PC-9 (cell line): ENCODE results near the gene RPL23. TPM values are rescaled to one million over a fixed set of nuclear protein-coding genes. Genes with fewer than 3 reads are reported as not detected.

ENCODE experiments used
- BruUV-seq: library from RNA; stranded (reverse); fragments of 400-500 nt; replicated peaks from 2 replicates; lab custom pipeline; 2021; lab: Mats Ljungman, UMichigan
- CTCF ChIA-PET: fragments of 300-600 bp; sonication (Branson Sonifier 250); formaldehyde crosslinking; loops from one replicate; lab custom pipeline; 2022; ENCODE audit warnings: antibody characterized with exemption; lab: Charles Lee
- POLR2A ChIA-PET: fragments of 300-600 bp; sonication (Branson Sonifier 250); formaldehyde crosslinking; loops from one replicate; lab custom pipeline; 2022; ENCODE audit warnings: antibody characterized with exemption; ENCODE audit not compliant: unreplicated experiment; lab: Charles Lee
- DNase-seq, 2 experiments: peaks; one replicate each; pipeline versions ENCODE4 v3.0.0 to v3.0.0-alpha.2; 2015 to 2022; ENCODE audit warnings: mixed read lengths in 1 of 2
- H2AFZ ChIP-seq: fragments of 200-600 bp; sonication (generic); 2 replicates; pipeline ENCODE4 v1.8.1; 2017; ENCODE audit warnings: antibody characterized with exemption
- H3F3A ChIP-seq: fragments of 200-600 bp; sonication (generic); 2 replicates; pipeline ENCODE4 v1.8.1; 2017; ENCODE audit warnings: antibody characterized with exemption, mild to moderate bottlenecking, low read depth; ENCODE audit not compliant: insufficient read depth
- H3K27ac ChIP-seq: fragments of 200-600 bp; sonication (generic); 2 replicates; pipeline ENCODE4 v1.6.1; 2016; ENCODE audit warnings: mixed run types
- H3K27me3 ChIP-seq: fragments of 200-600 bp; sonication (generic); 2 replicates; pipeline ENCODE4 v1.6.1; 2016; ENCODE audit warnings: low read depth, mixed run types; ENCODE audit not compliant: insufficient read depth
- H3K36me3 ChIP-seq: fragments of 200-600 bp; sonication (generic); 2 replicates; pipeline ENCODE4 v1.6.1; 2016; ENCODE audit warnings: low read depth, mixed run types
- H3K4me1 ChIP-seq: fragments of 200-600 bp; sonication (generic); replicated peaks from 2 replicates; pipeline ENCODE4 v1.6.1; 2016; ENCODE audit warnings: mixed run types; ENCODE audit not compliant: insufficient read depth
- H3K4me2 ChIP-seq: fragments of 200-600 bp; sonication (generic); 2 replicates; pipeline ENCODE4 v1.6.1; 2017; ENCODE audit warnings: mixed run types
- H3K4me3 ChIP-seq: fragments of 200-600 bp; sonication (generic); 2 replicates; pipeline ENCODE4 v1.6.1; 2016; ENCODE audit warnings: mixed run types
- H3K79me2 ChIP-seq: fragments of 200-600 bp; sonication (generic); 2 replicates; pipeline ENCODE4 v1.6.1; 2017; ENCODE audit warnings: low read depth, mixed run types
- H3K9me2 ChIP-seq: fragments of 200-600 bp; sonication (generic); 2 replicates; pipeline ENCODE4 v1.8.1; 2017; ENCODE audit warnings: mild to moderate bottlenecking; ENCODE audit not compliant: insufficient read depth
- H3K9me3 ChIP-seq: fragments of 200-600 bp; sonication (generic); 2 replicates; pipeline ENCODE4 v1.8.1; 2016; ENCODE audit warnings: low read depth; ENCODE audit not compliant: insufficient read depth
- H4K20me1 ChIP-seq: fragments of 200-600 bp; sonication (generic); 2 replicates; pipeline ENCODE4 v1.8.1; 2017; ENCODE audit not compliant: insufficient read depth
- EZH2 ChIP-seq: fragments of 200-600 bp; sonication (generic); IDR thresholded peaks from 2 replicates; pipeline ENCODE4 v1.8.0; 2017; ENCODE audit warnings: antibody characterized with exemption, low read depth
- intact Hi-C: fragments of 100-400 bp; cut with micrococcal nuclease; formaldehyde crosslinking; loops from one replicate; pipeline ENCODE4 v1.10.0; 2022; ENCODE audit not compliant: unreplicated experiment
- total RNA-seq: library from RNA; stranded (reverse); gene quantifications from 2 replicates; pipeline ENCODE4 v1.2.3, GENCODE V29; 2021
- TF ChIP-seq, protein P1 (sequence below): fragments of 200-600 bp; sonication (generic); conservative IDR thresholded peaks from 2 replicates; pipeline ENCODE4 v1.6.1; 2017; ENCODE audit warnings: mixed run types, antibody characterized with exemption, mild to moderate bottlenecking, moderate library complexity

The RPL23 gene
- total RNA-seq, 1 experiment from 2014 or later, result 1,146 TPM

DNA sequence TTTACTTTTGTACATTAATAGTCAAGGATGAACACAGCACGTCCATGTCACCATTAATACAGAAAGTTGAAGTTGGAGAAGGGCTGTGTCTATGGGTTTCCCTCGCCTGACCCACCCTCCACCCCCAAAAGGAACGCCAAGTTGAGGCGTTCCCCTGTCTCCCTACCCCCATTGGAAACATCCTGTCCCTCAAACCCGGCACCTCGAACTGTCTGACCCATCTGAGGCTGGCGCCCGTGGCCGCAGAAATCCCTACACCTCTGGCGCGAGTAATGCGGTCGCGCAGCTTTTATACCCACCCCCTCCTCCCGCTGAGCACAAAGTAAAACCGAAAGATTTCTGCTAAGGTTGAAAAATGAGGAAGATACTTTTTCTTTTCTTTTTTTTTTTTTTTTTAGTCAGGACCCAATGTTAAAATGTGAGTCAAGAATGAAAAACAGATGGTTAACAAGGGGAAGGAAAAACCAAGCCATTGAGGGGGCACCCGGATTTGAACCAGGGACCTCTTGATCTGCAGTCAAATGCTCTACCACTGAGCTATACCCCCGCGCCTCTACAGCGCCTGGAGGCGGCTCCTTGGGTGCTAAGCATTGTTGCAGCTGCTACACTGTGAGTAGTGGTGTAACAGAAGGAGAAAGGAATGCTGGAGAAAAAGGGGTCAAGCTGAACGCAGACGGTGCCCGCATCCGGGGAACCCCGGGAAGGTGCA is 15.4 kb upstream of the RPL23 start:
- Histone ChIP-seq H4K20me1 (peaks cover 21% of the 10 kb centered on the region), H3K4me1 (peaks cover 39% of the 10 kb centered on the region), H3K9me3 (no peaks in the 10 kb centered on the region), H3K4me3 (peak overlapping the region; percentile 97), H3K27me3 (no peaks in the 10 kb centered on the region), H3K9me2 (no peaks in the 10 kb centered on the region), H3K4me2 (peak overlapping the region; percentile 80), H3K27ac (peak overlapping the region; percentile 35), H3K79me2 (peaks cover 39% of the 10 kb centered on the region), H3K36me3 (0 out of 2 replicates have a peak, but pooled peaks cover 4% of the 10 kb centered on the region), H3F3A (peaks cover 58% of the 10 kb centered on the region), H2AFZ (peak overlapping the region; percentile 91)
- ChIA-PET CTCF (interaction anchor here (0.5 kb wide), 1 partner anchor 24 kb away, joined by 5 read pairs; no protein-coding TSS in a partner anchor), POLR2A (interaction anchor here (0.6 to 0.9 kb wide), 4 partner anchors 15 to 98 kb away, joined by 3 to 37 read pairs (median 25); partner anchors contain the start of gene FBXO47)
- peak; percentile 83 to 85 for DNase-seq
- BruUV-seq, result no TSS peak
- intact Hi-C loops, result loop anchor here (1.0 to 10.0 kb wide), 4 partner anchors 64 to 417 kb away; partner anchors contain the start of gene PCGF2
- TF ChIP-seq, protein P1, sequence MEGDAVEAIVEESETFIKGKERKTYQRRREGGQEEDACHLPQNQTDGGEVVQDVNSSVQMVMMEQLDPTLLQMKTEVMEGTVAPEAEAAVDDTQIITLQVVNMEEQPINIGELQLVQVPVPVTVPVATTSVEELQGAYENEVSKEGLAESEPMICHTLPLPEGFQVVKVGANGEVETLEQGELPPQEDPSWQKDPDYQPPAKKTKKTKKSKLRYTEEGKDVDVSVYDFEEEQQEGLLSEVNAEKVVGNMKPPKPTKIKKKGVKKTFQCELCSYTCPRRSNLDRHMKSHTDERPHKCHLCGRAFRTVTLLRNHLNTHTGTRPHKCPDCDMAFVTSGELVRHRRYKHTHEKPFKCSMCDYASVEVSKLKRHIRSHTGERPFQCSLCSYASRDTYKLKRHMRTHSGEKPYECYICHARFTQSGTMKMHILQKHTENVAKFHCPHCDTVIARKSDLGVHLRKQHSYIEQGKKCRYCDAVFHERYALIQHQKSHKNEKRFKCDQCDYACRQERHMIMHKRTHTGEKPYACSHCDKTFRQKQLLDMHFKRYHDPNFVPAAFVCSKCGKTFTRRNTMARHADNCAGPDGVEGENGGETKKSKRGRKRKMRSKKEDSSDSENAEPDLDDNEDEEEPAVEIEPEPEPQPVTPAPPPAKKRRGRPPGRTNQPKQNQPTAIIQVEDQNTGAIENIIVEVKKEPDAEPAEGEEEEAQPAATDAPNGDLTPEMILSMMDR, result no peak
- no peak for TF ChIP-seq EZH2

- peak overlapping the region; percentile 80 for H3K4me2 ChIP-seq
- BruUV-seq, result TSS peak; percentile 36
- peaks cover 14% of the 10 kb centered on the region; the same call in 1 of the 2 replicates for H4K20me1 ChIP-seq
- ChIA-PET CTCF (no interaction called here), POLR2A (interaction anchor here (0.6 to 0.7 kb wide), 4 partner anchors 14 to 106 kb away, joined by 3 to 21 read pairs (median 4); partner anchors contain the start of genes FBXO47 and RPL23)
- peak overlapping the region; percentile 97 for H3K4me3 ChIP-seq
- peaks cover 58% of the 10 kb centered on the region for H3F3A ChIP-seq
- intact Hi-C loops, result loop anchor here (2.0 to 10.0 kb wide), 3 partner anchors 63 to 416 kb away; partner anchors contain the start of gene PCGF2
- DNase-seq, result peak; percentile 42 to 72
- H3K27ac ChIP-seq, result peak overlapping the region; percentile 35
- H3K27me3 ChIP-seq, result no peaks in the 10 kb centered on the region
- peaks cover 38% of the 10 kb centered on the region for H3K4me1 ChIP-seq
- H3K9me2 ChIP-seq, result no peaks in the 10 kb centered on the region
- H3K9me3 ChIP-seq, result no peaks in the 10 kb centered on the region
- TF ChIP-seq, protein P1, result no peak
- TF ChIP-seq EZH2, result no peak
- 0 out of 2 replicates have a peak, but pooled peaks cover 3% of the 10 kb centered on the region for H3K36me3 ChIP-seq
- H2AFZ ChIP-seq, result peak overlapping the region; percentile 59
- H3K79me2 ChIP-seq, result peaks cover 31% of the 10 kb centered on the region
Measured at GRCh38 chr17:38867968-38868816, 14.7 kb upstream of the RPL23 start.
